Activated CD8-positive, alpha-beta memory T cell treated with anti-CD3 and anti-CD28 coated beads for 24 hours (primary cell): ENCODE measurements around the gene CCDC87.
"Not testable (repeated sequence)": the region's sequence is repeated elsewhere in the genome, so short reads cannot be mapped to it uniquely, and the experiment has no call there.

Experiments
- DNase-seq: peaks from one replicate; pipeline ENCODE4 v3.0.0-alpha.2; 2020

Gene CCDC87

DNA sequence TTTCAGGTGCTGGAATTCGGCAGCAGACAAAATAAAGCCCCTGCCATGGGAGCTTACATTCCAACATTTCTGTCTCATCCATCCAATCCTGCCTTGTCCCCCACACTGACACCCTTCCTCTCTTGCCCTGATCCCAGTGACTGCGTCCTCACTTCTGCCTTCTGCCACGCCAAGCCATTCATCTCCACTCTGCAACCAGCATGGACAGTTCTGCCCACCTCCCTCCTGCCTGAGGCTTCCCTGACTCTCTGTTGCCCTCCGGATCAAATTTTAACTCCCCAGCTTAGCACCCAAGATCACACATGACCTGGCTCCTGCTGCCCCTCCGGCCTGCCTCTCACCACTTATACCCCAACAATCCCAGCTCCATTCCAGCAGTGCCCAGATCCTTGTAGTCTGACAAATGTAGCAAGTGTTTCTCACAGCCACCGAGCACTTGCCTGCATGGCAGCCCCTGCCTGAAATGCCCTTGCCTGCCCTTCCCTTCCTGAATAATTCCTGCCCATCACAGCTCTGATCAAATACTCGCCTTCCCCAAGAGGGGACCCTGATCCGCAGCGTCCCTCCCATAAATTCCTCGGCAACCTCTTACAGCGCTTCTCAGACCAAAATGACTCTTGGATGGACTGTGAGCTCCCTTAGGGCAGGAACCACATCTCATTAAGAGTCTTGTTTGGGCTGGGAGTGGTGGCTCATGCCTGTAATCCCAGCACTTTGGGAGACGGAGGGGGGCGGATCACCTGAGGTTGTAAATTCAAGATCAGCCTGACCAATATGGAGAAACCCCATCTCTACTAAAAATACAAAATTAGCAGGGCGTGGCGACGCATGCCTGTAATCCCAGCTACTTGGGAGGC is 43.9 kb downstream of the CCDC87 start:
- no peak for DNase-seq

DNA sequence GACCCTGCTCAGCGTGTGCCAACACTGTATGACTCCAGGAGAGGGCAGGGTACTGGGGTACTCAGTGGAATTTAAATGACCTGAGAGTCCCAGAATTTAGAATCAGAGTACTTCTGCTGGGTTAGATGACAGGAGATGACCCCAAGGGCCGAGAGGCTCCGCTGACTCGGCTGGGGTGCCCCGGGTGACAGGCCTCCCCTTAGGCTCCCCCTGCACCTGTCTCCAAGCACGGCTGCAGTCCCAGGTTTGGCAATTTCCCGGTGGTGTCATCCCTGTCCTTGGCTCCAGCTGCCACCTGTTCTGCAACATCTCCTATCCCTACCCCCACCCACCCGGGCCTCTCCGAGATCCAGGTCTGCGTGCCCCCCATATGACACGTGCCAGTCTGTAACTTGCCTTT is 44.8 kb downstream of the CCDC87 start:
- DNase-seq = no peak

DNA sequence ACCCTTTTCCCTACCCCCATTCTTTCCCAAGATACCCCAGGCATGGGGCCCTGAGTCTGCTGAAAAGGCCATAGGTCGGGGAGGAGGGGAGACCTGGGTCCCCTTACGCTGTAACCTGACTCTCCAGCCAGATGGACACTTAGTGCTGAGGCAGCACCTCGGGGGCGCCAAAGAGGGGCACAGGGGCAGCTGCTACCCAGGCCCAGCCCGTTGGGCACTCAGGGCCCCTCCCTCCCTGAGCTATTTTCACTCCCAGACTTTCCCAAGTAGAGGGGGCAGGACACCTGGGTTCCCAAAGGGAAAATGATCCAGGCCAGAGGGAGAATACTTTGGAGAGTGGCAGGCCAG is 45.2 kb downstream of the CCDC87 start:
- DNase-seq = no peak

DNA sequence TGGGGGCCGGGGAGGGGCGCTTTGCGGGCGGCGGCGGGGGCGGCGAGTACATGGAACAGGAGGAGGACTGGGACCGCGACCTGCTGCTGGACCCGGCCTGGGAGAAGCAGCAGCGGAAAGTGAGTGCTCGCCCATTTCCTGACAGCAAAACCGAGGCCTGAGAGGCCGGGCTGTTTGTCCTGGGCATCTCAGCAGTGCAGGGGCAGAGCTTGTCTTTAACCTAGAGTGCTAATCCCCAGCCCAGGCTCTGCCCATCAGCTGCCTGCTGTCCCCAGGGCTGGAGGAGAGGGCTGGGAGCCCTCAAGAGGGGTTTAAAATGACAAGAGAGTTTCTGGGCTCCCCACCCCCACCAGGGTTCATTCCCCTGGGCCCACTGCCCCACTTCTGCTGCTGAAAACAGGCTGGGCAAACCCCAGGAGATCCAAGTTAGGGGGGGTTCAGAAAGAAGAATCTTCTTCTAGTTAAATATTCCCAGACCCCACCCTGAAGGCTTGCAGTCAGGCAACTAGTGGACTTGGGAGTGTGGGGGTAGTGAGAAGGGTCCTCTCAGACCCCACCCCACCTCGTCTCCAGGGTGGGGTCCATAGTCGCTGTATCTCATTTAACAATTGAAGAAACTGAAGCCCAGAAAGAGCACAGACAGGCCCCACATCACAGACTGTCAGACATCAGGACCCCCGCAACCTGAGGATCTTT is 45.7 kb downstream of the CCDC87 start:
- no peak for DNase-seq

DNA sequence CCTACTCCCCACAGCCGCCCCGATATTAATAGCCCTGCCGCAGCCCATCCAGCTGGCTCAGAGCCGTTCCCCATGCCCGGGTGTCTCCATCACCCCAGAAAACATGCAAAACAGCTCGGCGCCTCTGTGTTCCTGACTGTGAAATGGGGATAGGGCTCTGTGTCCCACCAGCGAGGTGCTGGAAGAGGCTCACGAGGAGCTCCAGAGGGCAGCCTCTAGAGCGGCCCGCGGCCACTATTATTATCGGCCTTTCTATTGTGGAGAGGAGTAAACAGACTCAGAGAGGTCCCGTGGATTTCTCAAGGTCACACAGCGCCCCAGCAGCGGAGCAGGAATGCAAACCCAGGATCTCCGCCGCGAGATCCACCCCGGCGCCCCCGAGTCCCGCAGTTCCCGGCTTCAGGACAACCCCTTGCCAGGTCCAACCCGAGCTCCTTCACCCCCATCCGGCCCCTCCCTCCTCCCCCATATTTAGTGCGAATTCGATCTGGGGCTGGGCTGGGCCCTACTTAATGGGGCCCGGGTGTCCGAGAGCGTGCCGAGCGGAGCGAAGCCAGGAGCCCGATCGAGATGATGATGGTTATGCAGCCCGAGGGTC is 46.4 kb downstream of the CCDC87 start, which contains the start of gene ACTN3:
ACTN3 (plus strand) TSS at position 536 of the 598 bp plus-strand sequence; CDS start at position 571, 35 bp downstream.
- DNase-seq = no peak

DNA sequence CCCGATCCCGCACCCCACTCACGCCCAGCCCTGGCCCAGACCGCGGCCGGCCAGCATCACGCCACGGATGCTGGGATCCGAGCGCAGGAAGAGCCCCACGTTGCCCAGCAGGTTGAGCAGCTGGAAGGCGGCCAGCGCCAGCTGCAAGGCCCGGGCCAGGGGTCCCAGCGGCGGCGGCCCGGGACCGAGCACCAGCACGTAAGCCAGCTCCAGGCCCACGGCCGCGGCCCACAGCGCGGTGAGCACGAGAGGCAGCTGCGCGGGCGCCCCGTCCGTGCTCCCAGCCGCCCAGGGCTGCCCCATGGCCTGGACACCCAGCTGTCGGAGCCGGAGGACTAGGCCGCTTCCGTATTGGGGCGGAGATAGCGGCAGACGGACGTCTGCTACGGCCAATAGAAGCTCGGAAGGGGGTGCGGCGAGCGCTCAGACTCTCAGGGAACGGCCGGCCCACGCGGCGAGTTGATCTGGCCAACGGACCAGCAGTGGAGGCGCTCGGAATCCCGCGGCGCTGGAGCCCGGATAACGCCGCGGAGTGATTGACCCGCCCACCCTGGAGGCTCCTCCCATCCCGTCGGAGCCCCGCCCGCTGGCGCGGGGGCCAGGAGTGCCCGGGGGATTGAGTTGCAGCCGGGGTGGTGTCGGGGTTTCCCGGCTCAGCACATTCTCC is 47.0 kb downstream of the CCDC87 start, which contains the start of gene ZDHHC24:
ZDHHC24 (minus strand) TSS at position 348 of the 667 bp plus-strand sequence; CDS start at position 303, 45 bp downstream.
- DNase-seq = peak; percentile 96

DNA sequence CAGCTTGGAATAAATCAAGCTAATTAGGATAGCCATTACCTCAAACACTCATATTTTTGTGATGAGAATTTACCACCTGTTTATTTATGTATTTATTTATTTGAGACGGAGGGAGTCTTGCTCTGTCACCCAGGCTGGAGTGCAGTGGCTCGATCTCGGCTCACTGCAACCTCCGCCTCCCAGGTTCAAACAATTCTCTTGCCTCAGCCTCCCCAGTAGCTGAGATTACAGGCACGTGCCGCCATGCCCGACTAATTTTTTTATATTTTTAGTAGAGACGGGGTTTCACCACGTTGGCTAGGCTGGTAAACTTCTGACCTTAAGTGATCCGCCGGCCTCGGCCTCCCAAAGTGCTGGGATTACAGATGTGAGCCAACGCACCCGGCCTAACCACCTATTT is 47.9 kb downstream of the CCDC87 start:
- not testable (repeated sequence) for DNase-seq

DNA sequence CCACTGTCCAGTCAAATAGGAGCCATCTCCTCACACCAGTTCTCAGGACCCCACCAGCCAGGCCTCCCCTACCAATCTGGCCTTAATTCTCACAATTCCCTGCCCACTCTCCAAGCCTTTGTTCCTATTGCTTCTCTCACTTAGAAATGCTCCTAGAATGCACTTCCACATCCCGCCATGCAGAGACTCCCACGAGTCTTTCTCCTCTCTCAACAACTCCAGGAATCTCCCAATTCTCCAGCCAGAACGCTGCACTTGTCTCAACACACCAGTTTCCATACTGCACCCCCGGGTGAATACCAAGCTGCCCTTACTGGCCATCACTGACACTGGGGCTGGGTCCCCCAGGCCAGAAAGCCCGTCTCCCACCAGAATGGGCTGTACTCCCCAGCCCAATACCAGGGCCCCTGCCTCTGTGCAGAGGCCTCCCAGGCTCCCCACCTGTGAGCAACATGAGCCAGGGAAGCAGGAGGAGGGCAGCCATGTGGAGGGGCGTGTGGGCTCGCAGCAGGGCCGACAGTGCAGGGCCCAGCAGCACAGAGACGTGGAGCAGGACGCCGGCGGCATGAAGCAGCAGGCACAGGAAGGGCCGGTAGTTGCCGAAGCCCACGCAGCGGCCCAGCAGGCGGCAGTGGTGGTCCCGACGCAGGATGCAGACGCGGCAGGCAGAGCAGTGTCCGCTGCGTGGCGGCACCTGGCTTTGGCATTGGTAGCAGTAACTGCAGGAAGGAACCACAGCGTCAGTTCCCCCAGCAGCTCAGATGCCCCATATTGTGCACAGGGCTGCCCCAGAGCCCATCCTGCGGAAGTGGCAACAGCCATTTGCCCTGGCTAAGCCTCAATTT is 49.4 kb downstream of the CCDC87 start:
- DNase-seq = peak; percentile 80

DNA sequence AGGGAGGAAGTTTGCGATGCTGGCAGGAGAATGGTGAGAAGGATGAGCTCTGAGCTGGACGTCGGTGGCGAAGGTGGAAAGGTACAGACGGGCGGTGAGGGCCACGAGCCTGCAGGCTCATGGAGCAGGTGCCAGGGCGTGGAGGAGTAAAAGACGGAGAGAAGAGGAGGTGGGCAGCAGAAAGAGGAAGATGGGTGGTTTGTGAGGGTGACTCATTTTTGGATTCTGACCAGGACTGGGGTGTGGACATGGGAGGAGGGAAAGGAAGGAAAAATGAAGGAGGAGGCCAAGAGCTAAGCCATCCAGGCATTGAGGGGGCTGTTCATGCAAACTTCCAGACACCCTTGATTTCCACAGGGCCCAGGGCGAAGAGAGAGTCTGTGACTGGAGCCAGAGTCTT is 50.5 kb downstream of the CCDC87 start:
- no peak for DNase-seq

DNA sequence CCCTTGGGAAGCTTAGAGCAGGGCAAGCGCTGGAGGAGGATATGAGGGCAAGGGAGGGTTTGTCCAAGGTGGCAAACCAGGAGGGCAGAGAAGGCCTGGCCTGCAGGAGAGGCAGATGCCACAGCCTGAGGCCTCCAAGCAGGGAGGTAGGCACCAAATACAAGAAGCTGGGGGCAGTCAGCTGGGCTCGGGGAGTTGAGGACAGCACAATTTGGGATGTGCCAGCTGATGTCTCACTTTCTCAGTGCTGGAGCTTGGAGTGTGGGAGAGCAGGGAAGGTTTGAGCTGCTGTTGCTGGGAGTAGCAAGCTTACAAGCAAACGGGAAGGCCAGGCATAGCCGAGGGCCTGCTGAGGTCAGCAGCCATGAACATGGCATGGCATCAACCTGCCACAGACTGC is 51.0 kb downstream of the CCDC87 start:
- no peak for DNase-seq

DNA sequence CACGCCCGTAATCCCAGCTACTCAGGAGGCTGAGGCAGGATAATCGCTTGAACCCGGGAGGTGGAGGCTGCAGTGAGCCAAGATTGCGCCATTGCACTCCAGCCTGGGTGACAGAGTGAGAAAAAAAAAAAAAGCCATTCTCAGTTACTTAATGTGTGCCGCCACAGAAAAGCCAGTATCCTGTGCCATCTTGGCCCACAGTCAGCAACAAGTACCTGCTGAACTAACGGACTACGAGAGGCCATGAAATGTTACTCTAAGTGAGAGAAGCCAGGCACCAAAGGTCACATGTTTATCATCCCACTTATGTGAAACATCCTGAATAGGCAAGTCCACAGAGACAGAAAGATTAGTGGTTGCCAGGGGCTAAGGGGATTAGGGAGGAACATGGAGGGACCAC is 52.3 kb downstream of the CCDC87 start:
- DNase-seq = not testable (repeated sequence)
